GM12801 (cell line): ENCODE results near the gene PRR12.

Experiments
- TF ChIP-seq, protein P1 (sequence below): IDR thresholded peaks from one replicate; pipeline ENCODE4 v1.5.1; 2011; ENCODE audit warnings: control low read depth; ENCODE audit not compliant: insufficient read length; ENCODE audit errors: extremely low read depth

Gene PRR12

GRCh38 chr19:49665036-49665350 is 74.0 kb downstream of the PRR12 start:
- TF ChIP-seq, protein P1, sequence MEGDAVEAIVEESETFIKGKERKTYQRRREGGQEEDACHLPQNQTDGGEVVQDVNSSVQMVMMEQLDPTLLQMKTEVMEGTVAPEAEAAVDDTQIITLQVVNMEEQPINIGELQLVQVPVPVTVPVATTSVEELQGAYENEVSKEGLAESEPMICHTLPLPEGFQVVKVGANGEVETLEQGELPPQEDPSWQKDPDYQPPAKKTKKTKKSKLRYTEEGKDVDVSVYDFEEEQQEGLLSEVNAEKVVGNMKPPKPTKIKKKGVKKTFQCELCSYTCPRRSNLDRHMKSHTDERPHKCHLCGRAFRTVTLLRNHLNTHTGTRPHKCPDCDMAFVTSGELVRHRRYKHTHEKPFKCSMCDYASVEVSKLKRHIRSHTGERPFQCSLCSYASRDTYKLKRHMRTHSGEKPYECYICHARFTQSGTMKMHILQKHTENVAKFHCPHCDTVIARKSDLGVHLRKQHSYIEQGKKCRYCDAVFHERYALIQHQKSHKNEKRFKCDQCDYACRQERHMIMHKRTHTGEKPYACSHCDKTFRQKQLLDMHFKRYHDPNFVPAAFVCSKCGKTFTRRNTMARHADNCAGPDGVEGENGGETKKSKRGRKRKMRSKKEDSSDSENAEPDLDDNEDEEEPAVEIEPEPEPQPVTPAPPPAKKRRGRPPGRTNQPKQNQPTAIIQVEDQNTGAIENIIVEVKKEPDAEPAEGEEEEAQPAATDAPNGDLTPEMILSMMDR, result no peak

DNA sequence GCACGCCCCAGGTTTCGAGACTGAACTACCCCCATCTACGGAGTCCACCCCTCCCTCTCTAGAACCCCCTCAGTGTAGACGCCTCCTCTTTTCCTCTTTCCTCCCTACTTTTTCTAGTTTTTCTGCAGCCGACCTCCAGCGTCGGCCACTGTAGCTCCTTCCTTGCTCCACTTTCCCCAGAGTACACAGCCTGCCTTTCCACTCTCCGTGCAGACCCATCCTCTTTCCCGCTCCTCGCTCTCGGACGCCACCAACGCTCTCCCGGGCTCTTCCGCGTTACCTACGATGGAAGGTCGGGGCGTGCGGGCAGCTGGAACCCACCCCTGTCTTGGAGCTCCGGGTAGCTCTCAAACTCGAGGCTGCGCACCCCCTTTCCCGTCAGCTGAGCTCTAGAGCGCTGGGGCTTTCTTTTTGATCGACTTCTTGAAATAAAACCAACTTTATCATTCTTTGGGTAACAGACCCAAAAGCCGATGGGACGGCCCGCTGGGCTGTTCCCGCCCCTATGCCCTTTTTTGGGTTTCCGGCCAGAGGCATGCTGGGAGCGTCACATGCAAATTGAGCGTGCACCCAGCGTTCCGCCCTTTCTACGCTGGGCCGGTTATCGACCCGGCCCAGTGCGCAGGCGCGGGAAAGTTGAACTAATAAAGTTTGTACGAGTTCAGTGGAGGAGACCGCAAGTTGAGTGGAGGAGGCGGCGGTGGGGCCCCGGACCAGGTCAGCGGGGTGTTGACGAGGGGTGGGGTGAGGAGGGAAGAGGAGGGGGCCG is 74.6 kb downstream of the PRR12 start, which contains the start of the genes BCL2L12 and IRF3:
BCL2L12 (plus strand) TSS at position 583 of the 769 bp plus-strand sequence. CDS start 760 bp downstream, outside the sequence.
IRF3 (minus strand) TSS at position 507 of the 769 bp plus-strand sequence. CDS start 1,019 bp downstream, outside the sequence.
- TF ChIP-seq, protein P1, result no peak

DNA sequence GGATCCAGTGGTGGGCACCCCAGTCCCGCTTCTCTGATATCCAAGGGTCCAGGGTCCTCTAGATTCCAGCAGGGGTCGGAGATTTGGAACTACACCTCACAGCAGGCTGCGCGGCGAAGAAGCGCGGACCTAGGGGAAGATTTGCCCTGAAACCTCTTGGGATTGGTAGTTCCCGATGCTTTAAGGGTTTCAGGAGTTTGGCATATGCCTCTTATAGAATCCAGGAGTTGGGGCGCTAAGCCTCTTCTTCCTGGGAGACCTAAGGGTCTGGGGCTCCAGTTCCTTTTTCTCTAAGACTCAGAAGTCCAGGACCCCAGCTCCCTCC is 75.1 kb downstream of the PRR12 start:
- TF ChIP-seq, protein P1, result no peak

- TF ChIP-seq, protein P1, result no peak
These were observed 76.5 kb downstream of the PRR12 start for GRCh38 chr19:49667473-49667872.

DNA sequence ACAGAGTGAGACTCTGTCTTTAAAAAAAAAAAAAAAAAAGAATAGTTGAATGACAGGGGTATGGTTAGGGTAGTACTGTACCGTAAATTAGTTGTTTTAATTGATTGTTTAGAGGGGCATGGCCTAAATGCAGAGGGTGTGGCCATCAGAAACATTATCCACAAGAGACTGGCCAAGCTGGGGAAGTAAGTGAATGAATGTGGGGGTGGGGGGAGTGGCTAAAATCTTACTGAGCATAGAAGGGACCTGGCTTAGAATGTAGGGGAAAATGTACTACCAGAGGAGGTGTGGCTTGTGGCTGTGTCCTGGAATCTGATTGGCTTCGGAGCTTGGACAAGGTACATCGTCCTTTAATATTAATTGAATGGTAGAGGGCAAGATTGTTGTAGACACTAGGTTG is 78.5 kb downstream of the PRR12 start:
- TF ChIP-seq, protein P1, result no peak

DNA sequence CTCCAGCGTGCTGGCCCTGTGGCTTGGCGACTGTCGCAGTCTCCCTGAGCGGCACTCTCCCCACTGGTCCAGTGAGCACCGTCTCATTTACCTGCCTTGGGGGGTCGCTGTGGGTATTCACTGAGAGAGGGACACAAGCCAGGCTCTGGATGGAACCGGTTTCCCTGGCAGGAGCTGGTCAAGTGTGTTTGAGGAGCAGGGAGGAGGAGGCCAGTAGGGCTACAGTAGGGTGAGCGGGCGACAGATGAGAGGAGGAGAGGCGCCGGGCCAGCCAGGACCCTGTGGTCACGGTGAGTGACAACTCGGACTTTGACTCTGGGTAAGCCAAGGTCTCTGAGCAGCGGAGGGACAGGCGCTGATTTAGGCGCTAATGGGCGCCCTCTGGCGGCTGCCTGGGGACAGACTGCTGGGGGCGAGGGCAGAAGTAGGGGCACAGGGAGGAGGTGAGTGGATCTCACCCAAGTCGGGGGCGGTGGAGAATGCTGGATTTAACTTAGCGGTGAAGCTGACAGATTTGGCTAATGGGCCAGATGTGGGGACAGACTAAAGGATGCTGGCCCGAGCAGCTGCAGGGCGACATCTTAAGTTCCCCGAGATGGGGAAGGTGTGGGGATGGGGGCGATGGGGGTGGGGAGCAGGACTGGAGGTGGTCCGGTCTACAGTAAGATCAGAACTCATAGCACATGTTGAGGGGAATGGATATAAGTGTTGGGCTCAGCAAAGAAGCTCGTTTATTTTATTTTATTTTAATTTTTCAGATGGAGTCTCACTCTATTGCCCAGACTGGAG is 81.3 kb downstream of the PRR12 start:
- TF ChIP-seq, protein P1, result no peak
